SK-N-MC (cell line): ENCODE results near the gene IFI35.

Experiments
- EZH2 ChIP-seq: fragments of 200-600 bp; sonication (generic); IDR thresholded peaks from one replicate; pipeline ENCODE4 v1.6.1; 2017; ENCODE audit warnings: antibody characterized with exemption
- FOXP2 ChIP-seq: optimal IDR thresholded peaks from 2 replicates; pipeline ENCODE3; 2011; ENCODE audit warnings: mild to moderate bottlenecking, moderate library complexity; ENCODE audit not compliant: insufficient read depth; ENCODE audit errors: extremely low read length, control extremely low read depth
- POLR2AphosphoS5 ChIP-seq: IDR thresholded peaks from 2 replicates; pipeline ENCODE4 v1.6.1; 2012; ENCODE audit warnings: mild to moderate bottlenecking, low read depth, low read length, borderline replicate concordance

DNA sequence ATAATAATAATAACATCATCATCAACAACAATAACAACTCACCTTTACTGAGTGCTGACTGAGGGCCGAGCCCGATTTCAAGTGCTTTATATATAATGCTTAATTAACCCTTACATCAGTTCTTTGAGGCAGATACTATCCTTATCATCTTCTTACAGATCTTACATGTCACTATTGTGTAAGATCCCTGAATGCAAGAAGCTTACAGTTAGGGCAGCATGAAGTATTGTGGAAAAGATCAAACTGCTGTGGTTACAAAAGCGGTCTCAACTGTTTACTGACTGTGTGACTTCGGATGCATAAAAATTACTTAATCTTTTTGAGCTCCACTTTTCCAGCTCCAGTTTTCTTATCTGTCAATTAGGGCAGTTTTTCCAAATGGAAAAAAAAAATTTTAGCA is 12.3 kb downstream of the IFI35 start:
- TF ChIP-seq EZH2: no peak
- no peak for TF ChIP-seq POLR2AphosphoS5
- TF ChIP-seq FOXP2: no peak
